B cell (primary cell): Measurements from ENCODE around the gene PERCC1. TPM values are rescaled to one million over a fixed set of nuclear protein-coding genes. Genes with fewer than 3 reads are reported as not detected.

Experiments
- ATAC-seq: fragments of 200-7000 bp; cut with Tn5 transposase; one replicate; pipeline ENCODE4 v1.10.0; 2021; ENCODE audit warnings: low read depth, mild to moderate bottlenecking, moderate number of reproducible peaks, moderate library complexity
- CTCF ChIA-PET: fragments of 350-600 bp; sonication (Branson Sonifier 250); formaldehyde crosslinking; loops from one replicate; lab custom pipeline; 2021; ENCODE audit warnings: antibody characterized with exemption, inconsistent platforms; lab: Charles Lee
- POLR2A ChIA-PET: fragments of 350-600 bp; sonication (Branson Sonifier 250); formaldehyde crosslinking; loops from one replicate; lab custom pipeline; 2021; ENCODE audit warnings: antibody characterized with exemption; lab: Charles Lee
- DNase-seq: peaks from one replicate; pipeline ENCODE4 v3.0.0; 2013
- H2AFZ ChIP-seq: 2 replicates; pipeline ENCODE4 v1.6.1; 2012; ENCODE audit warnings: mild to moderate bottlenecking, low read depth, low read length; ENCODE audit not compliant: insufficient read depth, poor library complexity, severe bottlenecking
- H3K27ac ChIP-seq, 2 donors: 1 replicate in 1 of 2; 2 replicates in 1 of 2; pipeline ENCODE4 v1.5.1; 2012 to 2013; ENCODE audit warnings: low read length in 2 of 2, mild to moderate bottlenecking in 2 of 2, moderate library complexity in 1 of 2
- H3K27me3 ChIP-seq, 4 experiments: fragments of 200-600 bp in 1 of 4; sonication (generic) in 1 of 4; replicated peaks in 1 of 4; 1 replicate in 2 of 4; 2 replicates in 2 of 4; pipeline versions ENCODE4 v1.6.1 to v1.7.0; 2013 to 2016; ENCODE audit warnings: low read length in 3 of 4, mild to moderate bottlenecking in 2 of 4, mixed read lengths in 1 of 4, moderate library complexity in 1 of 4; ENCODE audit not compliant: insufficient read depth in 4 of 4, control insufficient read depth in 3 of 4; ENCODE audit errors: control extremely low read depth in 1 of 4
- H3K36me3 ChIP-seq, 2 experiments: replicated peaks in 1 of 2; 1 replicate in 1 of 2; 2 replicates in 1 of 2; pipeline versions ENCODE4 v1.6.1 to v1.7.1; 2013; ENCODE audit warnings: low read length in 1 of 2; ENCODE audit not compliant: insufficient read depth in 2 of 2, control insufficient read depth in 1 of 2; ENCODE audit errors: control extremely low read depth in 1 of 2, extremely low read depth in 1 of 2
- H3K4me1 ChIP-seq, 2 donors: fragments of 200-600 bp in 1 of 2; sonication (generic) in 1 of 2; 1 replicate in 1 of 2; 2 replicates in 1 of 2; pipeline versions ENCODE4 v1.5.1 to v1.6.1; 2013 to 2017; ENCODE audit warnings: low read length in 2 of 2; ENCODE audit not compliant: control insufficient read depth in 2 of 2, insufficient read depth in 2 of 2
- H3K4me2 ChIP-seq: replicated peaks from 2 replicates; pipeline ENCODE3; 2012; ENCODE audit warnings: mild to moderate bottlenecking, low read depth, low read length; ENCODE audit not compliant: poor library complexity, severe bottlenecking
- H3K4me3 ChIP-seq, 5 experiments: fragments of 200-600 bp in 1 of 5; sonication (generic) in 1 of 5; 1 replicate in 3 of 5; 2 replicates in 2 of 5; pipeline versions ENCODE4 v1.5.1 to v1.7.0; 2011 to 2016; ENCODE audit warnings: low read length in 4 of 5, mild to moderate bottlenecking in 4 of 5, low read depth in 2 of 5, control low read depth in 1 of 5, moderate library complexity in 1 of 5; ENCODE audit not compliant: insufficient read depth in 1 of 5; ENCODE audit errors: control extremely low read depth in 1 of 5, extremely low read depth in 1 of 5
- H3K79me2 ChIP-seq: fragments of 200-600 bp; sonication (generic); one replicate; pipeline ENCODE4 v1.6.0; 2016; ENCODE audit warnings: low read length; ENCODE audit not compliant: control insufficient read depth, insufficient read depth
- H3K9ac ChIP-seq: fragments of 200-600 bp; sonication (generic); 2 replicates; pipeline ENCODE4 v1.6.1; 2017; ENCODE audit warnings: mild to moderate bottlenecking, low read length, moderate library complexity
- H3K9me3 ChIP-seq, 3 donors: one replicate each; pipeline versions ENCODE4 v1.6.1 to v1.7.1; 2013; ENCODE audit warnings: low read length in 2 of 3; ENCODE audit not compliant: control insufficient read depth in 2 of 3, insufficient read depth in 1 of 3; ENCODE audit errors: control extremely low read depth in 1 of 3
- H4K20me1 ChIP-seq: 2 replicates; pipeline ENCODE4 v1.6.0; 2012; ENCODE audit warnings: mild to moderate bottlenecking, low read length; ENCODE audit not compliant: insufficient read depth, control insufficient read depth, poor library complexity, severe bottlenecking
- H3K27ac Mint-ChIP-seq: one replicate; pipeline ENCODE4 v1.8.0; 2021; ENCODE audit warnings: mixed read lengths
- H3K27me3 Mint-ChIP-seq: one replicate; pipeline ENCODE4 v1.8.0; 2021; ENCODE audit warnings: mixed read lengths
- H3K4me1 Mint-ChIP-seq: one replicate; pipeline ENCODE4 v1.8.0; 2021; ENCODE audit warnings: mixed read lengths
- H3K4me3 Mint-ChIP-seq: one replicate; pipeline ENCODE4 v1.8.0; 2021; ENCODE audit warnings: mixed read lengths
- H3K9me3 Mint-ChIP-seq: one replicate; pipeline ENCODE4 v1.8.0; 2022; ENCODE audit warnings: mixed read lengths; ENCODE audit not compliant: insufficient read depth
- EZH2 ChIP-seq: IDR thresholded peaks from 2 replicates; pipeline ENCODE4 v1.6.1; 2012; ENCODE audit warnings: borderline replicate concordance, low read depth, mild to moderate bottlenecking, moderate library complexity, low read length; ENCODE audit not compliant: insufficient read depth, poor library complexity, severe bottlenecking
- WGBS: methylation state at CpG from one replicate; pipeline ENCODE4 v1.1.5; 2013; ENCODE audit warnings: missing lambda C conversion rate; ENCODE audit not compliant: insufficient coverage; 5-methylcytosine and 5-hydroxymethylcytosine counted together
- intact Hi-C: fragments of 100-400 bp; cut with micrococcal nuclease; formaldehyde crosslinking; loops from one replicate; pipeline ENCODE4 v1.10.0; 2022
- polyA plus RNA-seq: library from polyadenylated mRNA; depleted of rRNA; stranded (reverse); fragments of >200 nt; gene quantifications from 2 replicates; pipeline ENCODE4 v1.2.3, GENCODE V29; 2012
- total RNA-seq, 2 donors: library from RNA; stranded (reverse); fragments of 120-200 nt in 1 of 2; gene quantifications; 1 replicate in 1 of 2; 2 replicates in 1 of 2; pipeline versions ENCODE4 v1.2.3 to v1.2.4, GENCODE V29; 2013 to 2022
- TF ChIP-seq, protein P1 (sequence below): fragments of 200-600 bp; IDR thresholded peaks from one replicate; pipeline ENCODE4 v1.8.0; 2022; ENCODE audit warnings: antibody characterized with exemption, mild to moderate bottlenecking

The PERCC1 gene
- total and polyA plus RNA-seq, 2 donors (not counting 1 experiment from before 2014, with no cell fraction given) = 0.46 to 0.64 TPM

DNA sequence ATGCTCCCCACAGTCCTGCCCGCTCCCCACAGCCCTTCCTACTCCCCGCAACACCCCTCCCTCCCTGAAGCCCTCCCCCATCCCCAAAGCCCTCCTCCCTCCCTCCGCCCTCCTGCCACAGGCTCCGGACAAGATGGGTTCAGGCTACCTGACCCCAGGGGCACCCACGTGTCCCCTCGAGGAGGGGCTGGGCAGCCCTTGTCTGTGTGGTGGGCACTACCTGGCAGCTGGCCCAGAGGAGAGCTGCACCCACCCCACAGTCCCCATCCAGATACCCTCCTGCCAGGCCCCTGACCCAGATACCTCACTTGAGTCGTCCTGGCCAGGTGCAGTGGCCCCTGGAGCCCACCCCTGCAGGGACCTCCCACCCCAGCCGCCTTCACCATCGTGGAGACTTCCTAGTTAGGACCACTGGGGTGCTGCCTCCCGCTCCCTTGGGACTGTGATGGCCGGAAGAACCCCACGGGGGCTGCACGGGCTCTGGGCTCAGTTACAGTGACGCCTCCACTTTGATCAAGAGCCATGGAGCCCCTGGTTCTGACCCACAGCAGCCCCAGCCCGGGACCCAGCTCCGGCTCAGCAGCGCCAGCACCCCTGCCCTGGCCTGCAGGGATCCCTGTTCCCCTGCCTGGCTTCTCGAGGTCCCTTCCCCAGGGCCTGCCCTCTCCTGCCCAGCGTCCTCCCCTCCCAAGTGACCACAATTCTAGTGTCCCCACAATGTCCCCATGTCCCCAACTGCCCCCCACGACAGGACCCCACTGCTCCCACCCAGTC lies 806 bp downstream of the PERCC1 start:
- ATAC-seq (no peak), DNase-seq (no peak)
- TF ChIP-seq EZH2 = no peak
- TF ChIP-seq, protein P1, sequence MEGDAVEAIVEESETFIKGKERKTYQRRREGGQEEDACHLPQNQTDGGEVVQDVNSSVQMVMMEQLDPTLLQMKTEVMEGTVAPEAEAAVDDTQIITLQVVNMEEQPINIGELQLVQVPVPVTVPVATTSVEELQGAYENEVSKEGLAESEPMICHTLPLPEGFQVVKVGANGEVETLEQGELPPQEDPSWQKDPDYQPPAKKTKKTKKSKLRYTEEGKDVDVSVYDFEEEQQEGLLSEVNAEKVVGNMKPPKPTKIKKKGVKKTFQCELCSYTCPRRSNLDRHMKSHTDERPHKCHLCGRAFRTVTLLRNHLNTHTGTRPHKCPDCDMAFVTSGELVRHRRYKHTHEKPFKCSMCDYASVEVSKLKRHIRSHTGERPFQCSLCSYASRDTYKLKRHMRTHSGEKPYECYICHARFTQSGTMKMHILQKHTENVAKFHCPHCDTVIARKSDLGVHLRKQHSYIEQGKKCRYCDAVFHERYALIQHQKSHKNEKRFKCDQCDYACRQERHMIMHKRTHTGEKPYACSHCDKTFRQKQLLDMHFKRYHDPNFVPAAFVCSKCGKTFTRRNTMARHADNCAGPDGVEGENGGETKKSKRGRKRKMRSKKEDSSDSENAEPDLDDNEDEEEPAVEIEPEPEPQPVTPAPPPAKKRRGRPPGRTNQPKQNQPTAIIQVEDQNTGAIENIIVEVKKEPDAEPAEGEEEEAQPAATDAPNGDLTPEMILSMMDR = no peak
- H3K4me3 Mint-ChIP-seq = peak overlapping the region; percentile 49
- H3K9me3 Mint-ChIP-seq = no peaks in the 10 kb centered on the region
- peaks cover 19 to 42% of the 10 kb centered on the region in 2 donors for H3K4me1 ChIP-seq
- no peaks in the 10 kb centered on the region for H4K20me1 ChIP-seq
- CTCF ChIA-PET = no interaction called here
- no peaks in the 10 kb centered on the region for H3K9me3 ChIP-seq
- intact Hi-C loops = no loop called here
- H3K27me3 ChIP-seq = no peaks in the 10 kb centered on the region
- H3K4me2 ChIP-seq = peak overlapping the region; percentile 70
- peaks cover 5% of the 10 kb centered on the region for H3K4me1 Mint-ChIP-seq
- no peaks in the 10 kb centered on the region for H3K79me2 ChIP-seq
- POLR2A ChIA-PET = no interaction called here
- H2AFZ ChIP-seq = peak overlapping the region; percentile 54
- H3K27ac ChIP-seq = no peak overlapping the region
- peak overlapping the region; percentile 65 for H3K27ac Mint-ChIP-seq
- 77% methylated on average over 19 of the region's 20 CpGs for WGBS
- H3K36me3 ChIP-seq = no peaks in the 10 kb centered on the region
- no peaks in the 10 kb centered on the region for H3K27me3 Mint-ChIP-seq
- H3K9ac ChIP-seq = peak overlapping the region; percentile 29
- peak overlapping the region in 2 of 5 experiments; percentile 43 for H3K4me3 ChIP-seq
